Breast epithelium (tissue), 4 donors: ENCODE results near the gene CFAP45. TPM values are rescaled to one million over a fixed set of nuclear protein-coding genes. Genes with fewer than 3 reads are reported as not detected.

ENCODE experiments used
- DNase-seq, 2 donors: peaks; one replicate each; pipeline ENCODE4 v3.0.0-alpha.2; 2019; ENCODE audit warnings: low spot score in 2 of 2
- H3K27ac ChIP-seq, 2 donors: fragments of 200-600 bp; sonication (generic) in 1 of 2; one replicate each; pipeline ENCODE4 v1.5.1; 2016 to 2019; ENCODE audit warnings: mild to moderate bottlenecking in 1 of 2
- H3K27me3 ChIP-seq, 2 donors: fragments of 200-600 bp; sonication (generic) in 1 of 2; one replicate each; pipeline versions ENCODE4 v1.5.1 to v1.6.0; 2017 to 2019; ENCODE audit warnings: control low read depth in 1 of 2, mild to moderate bottlenecking in 1 of 2
- H3K36me3 ChIP-seq: fragments of 200-600 bp; one replicate; pipeline ENCODE4 v1.5.1; 2019
- H3K4me1 ChIP-seq, 2 donors: fragments of 200-600 bp; sonication (generic); one replicate each; pipeline ENCODE4 v1.5.1; 2016 to 2019; ENCODE audit warnings: control low read depth in 1 of 2
- H3K4me3 ChIP-seq, 3 donors: fragments of 200-600 bp; sonication (generic); 1 replicate in 2 of 3; 2 replicates in 1 of 3; pipeline ENCODE4 v1.5.1; 2016 to 2019; ENCODE audit warnings: mild to moderate bottlenecking in 3 of 3, moderate library complexity in 2 of 3
- H3K9me3 ChIP-seq, 2 donors: fragments of 200-600 bp; sonication (generic) in 1 of 2; one replicate each; pipeline ENCODE4 v1.5.1; 2016 to 2019; ENCODE audit warnings: control low read depth in 1 of 2
- CTCF ChIP-seq, 3 donors: fragments of 450-650 bp; IDR thresholded peaks; one replicate each; pipeline ENCODE4 v1.5.1; 2016 to 2017; ENCODE audit warnings: antibody characterized with exemption in 3 of 3, mild to moderate bottlenecking in 3 of 3, moderate library complexity in 3 of 3
- POLR2A ChIP-seq: fragments of 450-650 bp; IDR thresholded peaks from one replicate; pipeline ENCODE4 v1.6.1; 2016; ENCODE audit warnings: antibody characterized with exemption, mild to moderate bottlenecking, moderate library complexity
- POLR2AphosphoS5 ChIP-seq, 3 donors: sonication (generic); formaldehyde crosslinking; IDR thresholded peaks; one replicate each; pipeline ENCODE4 v1.6.1; 2017; ENCODE audit warnings: antibody characterized with exemption in 3 of 3
- intact Hi-C: fragments of 100-400 bp; cut with DNase I; formaldehyde crosslinking; loops from one replicate; pipeline ENCODE4 v1.15.1; 2023; ENCODE audit warnings: low total_unique reads
- total RNA-seq, 3 donors: library from RNA; depleted of rRNA; stranded (reverse); fragments of >200 nt; gene quantifications; one replicate each; pipeline ENCODE4 v1.1.0, GENCODE V29; 2016

Gene CFAP45
- total RNA-seq, 3 donors from 2014 or later, result 0.80 to 2.6 (median 2.6) TPM

- Histone ChIP-seq H3K9me3 (no peaks in the 10 kb centered on the region), H3K4me1 (no peaks in the 10 kb centered on the region), H3K4me3 (no peak overlapping the region), H3K36me3 (no peaks in the 10 kb centered on the region), H3K27ac (no peak overlapping the region), H3K27me3 (no peaks in the 10 kb centered on the region)
- no peak for DNase-seq
- intact Hi-C loops, result no loop called here
- TF ChIP-seq POLR2A (no peak), POLR2AphosphoS5 (IDR thresholded peaks at IDR 0.05) (no peak), CTCF (IDR thresholded peaks at IDR 0.05) (no peak)
Measured at GRCh38 chr1:159879136-159879535, 20.8 kb downstream of the CFAP45 start.

GRCh38 chr1:159877695-159878444 lies 22.1 kb downstream of the CFAP45 start:
- intact Hi-C loops, result no loop called here
- H3K27ac ChIP-seq, result no peak overlapping the region
- no peaks in the 10 kb centered on the region for H3K27me3 ChIP-seq
- no peaks in the 10 kb centered on the region for H3K4me1 ChIP-seq
- no peak overlapping the region for H3K4me3 ChIP-seq
- no peaks in the 10 kb centered on the region for H3K9me3 ChIP-seq
- H3K36me3 ChIP-seq, result no peaks in the 10 kb centered on the region
- DNase-seq, result no peak
- TF ChIP-seq POLR2A, result no peak
- TF ChIP-seq CTCF (IDR thresholded peaks at IDR 0.05), result no peak
- no peak for TF ChIP-seq POLR2AphosphoS5 (IDR thresholded peaks at IDR 0.05)

- H3K4me1 ChIP-seq, result peaks cover 0 to 4% of the 10 kb centered on the region in 2 donors
- TF ChIP-seq CTCF (IDR thresholded peaks at IDR 0.05) (no peak), POLR2AphosphoS5 (IDR thresholded peaks at IDR 0.05) (no peak), POLR2A (no peak)
Measured at GRCh38 chr1:159873530-159874143, 26.3 kb downstream of the CFAP45 start.

GRCh38 chr1:159872891-159873290 lies 27.1 kb downstream of the CFAP45 start:
- H3K27ac ChIP-seq, result peak overlapping the region in 1 of 2 donors; percentile 8
- no peaks in the 10 kb centered on the region for H3K36me3 ChIP-seq
- no peak overlapping the region for H3K4me3 ChIP-seq
- no peaks in the 10 kb centered on the region for H3K9me3 ChIP-seq
- H3K27me3 ChIP-seq, result no peaks in the 10 kb centered on the region
- TF ChIP-seq POLR2AphosphoS5 (IDR thresholded peaks at IDR 0.05) (no peak), CTCF (IDR thresholded peaks at IDR 0.05) (no peak), POLR2A (no peak)
- peak in 1 of 2 donors; percentile 57 for DNase-seq
- H3K4me1 ChIP-seq, result peaks cover 0 to 11% of the 10 kb centered on the region in 2 donors
- intact Hi-C loops, result no loop called here

More at GRCh38 chr1:159873530-159874143, 26.3 kb downstream of the CFAP45 start:
- no peaks in the 10 kb centered on the region for H3K27me3 ChIP-seq
- no peaks in the 10 kb centered on the region for H3K36me3 ChIP-seq
- intact Hi-C loops, result no loop called here
- H3K27ac ChIP-seq, result peak overlapping the region in 1 of 2 donors; percentile 8
- no peak overlapping the region for H3K4me3 ChIP-seq
- H3K9me3 ChIP-seq, result no peaks in the 10 kb centered on the region
- no peak for DNase-seq

- no peaks in the 10 kb centered on the region for H3K9me3 ChIP-seq
Measured at GRCh38 chr1:159870704-159871103, 29.3 kb downstream of the CFAP45 start.

More at GRCh38 chr1:159870704-159871103, 29.3 kb downstream of the CFAP45 start:
- Histone ChIP-seq H3K4me3 (no peak overlapping the region), H3K27me3 (no peaks in the 10 kb centered on the region), H3K4me1 (peaks cover 2 to 15% of the 10 kb centered on the region in 2 donors), H3K27ac (no peak overlapping the region), H3K36me3 (no peaks in the 10 kb centered on the region)
- intact Hi-C loops, result no loop called here
- TF ChIP-seq POLR2A (no peak), CTCF (IDR thresholded peaks at IDR 0.05) (no peak), POLR2AphosphoS5 (IDR thresholded peaks at IDR 0.05) (no peak)
- no peak for DNase-seq
